Neural cell (in vitro differentiated cells): ENCODE measurements around the gene PTPRN2. TPM values are rescaled to one million over a fixed set of nuclear protein-coding genes. Genes with fewer than 3 reads are reported as not detected.
"Not testable (repeated sequence)": the region's sequence is repeated elsewhere in the genome, so short reads cannot be mapped to it uniquely, and the experiment has no call there.

Source experiments
- H2AFZ ChIP-seq: fragments of 200-600, 300-800 bp; sonication (generic), shearing (Covaris generic); 2 replicates; pipeline ENCODE4 v1.6.0; 2014; ENCODE audit warnings: low read depth, mild to moderate bottlenecking, antibody characterized with exemption, low read length, moderate library complexity
- H3F3A ChIP-seq: fragments of 200-600 bp; shearing (Covaris generic); 2 replicates; pipeline ENCODE4 v1.6.1; 2016; ENCODE audit warnings: mild to moderate bottlenecking, moderate library complexity, mixed read lengths, antibody characterized with exemption, low read length; ENCODE audit not compliant: insufficient read depth, poor library complexity, severe bottlenecking
- H3K27ac ChIP-seq: fragments of 200-600, 300-800 bp; sonication (generic), shearing (Covaris generic); 2 replicates; pipeline ENCODE4 v1.5.1; 2014; ENCODE audit warnings: mild to moderate bottlenecking, low read length, moderate library complexity
- H3K27me3 ChIP-seq: fragments of 300-800, 200-600 bp; sonication (generic), shearing (Covaris generic); 2 replicates; pipeline ENCODE4 v1.6.0; 2014; ENCODE audit warnings: mild to moderate bottlenecking, low read depth, low read length, moderate library complexity; ENCODE audit not compliant: insufficient read depth
- H3K36me3 ChIP-seq: fragments of 300-800, 200-600 bp; sonication (generic), shearing (Covaris generic); 2 replicates; pipeline ENCODE4 v1.5.1; 2014; ENCODE audit warnings: mild to moderate bottlenecking, antibody characterized with exemption, low read length, moderate library complexity; ENCODE audit not compliant: insufficient read depth
- H3K4me2 ChIP-seq: fragments of 300-800, 200-600 bp; sonication (generic), shearing (Covaris generic); 2 replicates; pipeline ENCODE4 v1.6.0; 2014; ENCODE audit warnings: mild to moderate bottlenecking, low read length
- H3K4me3 ChIP-seq: fragments of 300-800, 200-600 bp; sonication (generic), shearing (Covaris generic); 2 replicates; pipeline ENCODE4 v1.5.1; 2014; ENCODE audit warnings: mild to moderate bottlenecking, low read length, moderate library complexity
- H3K79me2 ChIP-seq: fragments of 200-600 bp; shearing (Covaris generic); replicated peaks from 2 replicates; pipeline ENCODE4 v1.6.0; 2014; ENCODE audit warnings: mild to moderate bottlenecking, low read length, moderate library complexity; ENCODE audit not compliant: insufficient read depth
- H3K9ac ChIP-seq: fragments of 300-800, 200-600 bp; sonication (generic), shearing (Covaris generic); 2 replicates; pipeline ENCODE4 v1.6.1; 2016; ENCODE audit warnings: mild to moderate bottlenecking, low read length, mixed read lengths
- H3K9me2 ChIP-seq: fragments of 200-600 bp; shearing (Covaris generic); 2 replicates; pipeline ENCODE4 v1.6.1; 2016; ENCODE audit warnings: mild to moderate bottlenecking, low read length, mixed read lengths; ENCODE audit not compliant: insufficient read depth
- H3K9me3 ChIP-seq: fragments of 200-600, 300-800 bp; sonication (generic), shearing (Covaris generic); 2 replicates; pipeline ENCODE4 v1.6.1; 2016; ENCODE audit warnings: mild to moderate bottlenecking, mixed run types, low read length, moderate library complexity, mixed read lengths
- H4K20me1 ChIP-seq: fragments of 200-600 bp; shearing (Covaris generic); 2 replicates; pipeline ENCODE4 v1.6.1; 2016; ENCODE audit warnings: mild to moderate bottlenecking, mixed run types; ENCODE audit not compliant: insufficient read depth
- CTCF ChIP-seq: fragments of 450-650 bp; IDR thresholded peaks from 2 replicates; pipeline ENCODE4 v1.5.1; 2014; ENCODE audit warnings: antibody characterized with exemption, mild to moderate bottlenecking, moderate library complexity; ENCODE audit not compliant: poor library complexity, severe bottlenecking
- EP300 ChIP-seq: fragments of 450-650 bp; conservative IDR thresholded peaks from 2 replicates; pipeline ENCODE4 v1.6.1; 2014; ENCODE audit warnings: antibody characterized with exemption, mild to moderate bottlenecking, moderate library complexity; ENCODE audit not compliant: poor library complexity, severe bottlenecking
- EZH2 ChIP-seq: fragments of 200-600, 300-800 bp; shearing (Covaris generic), sonication (generic); IDR thresholded peaks from 2 replicates; pipeline ENCODE4 v1.6.1; 2014; ENCODE audit warnings: antibody characterized with exemption, low read length, borderline replicate concordance, mild to moderate bottlenecking; ENCODE audit not compliant: insufficient read depth, poor library complexity, severe bottlenecking
- POLR2AphosphoS5 ChIP-seq: IDR thresholded peaks from 2 replicates; pipeline ENCODE4 v1.6.1; 2012
- RAD21 ChIP-seq: fragments of 450-650 bp; conservative IDR thresholded peaks from 2 replicates; pipeline ENCODE4 v1.6.1; 2014; ENCODE audit warnings: antibody characterized with exemption, mild to moderate bottlenecking, moderate library complexity
- SMC3 ChIP-seq: fragments of 450-650 bp; conservative IDR thresholded peaks from 2 replicates; pipeline ENCODE4 v1.6.1; 2014; ENCODE audit warnings: antibody characterized with exemption, mild to moderate bottlenecking, moderate library complexity; ENCODE audit not compliant: poor library complexity
- TAF1 ChIP-seq: IDR thresholded peaks from 2 replicates; pipeline ENCODE4 v1.6.1; 2012; ENCODE audit warnings: low read depth
- polyA plus RNA-seq: library from polyadenylated mRNA; depleted of rRNA; stranded (reverse); fragments of >200 nt; gene quantifications from 2 replicates; pipeline ENCODE4 v1.2.3, GENCODE V29; 2014
- TF ChIP-seq, protein P1 (sequence below): IDR thresholded peaks from 2 replicates; pipeline ENCODE4 v1.6.1; 2012; ENCODE audit warnings: borderline replicate concordance

PTPRN2 gene
- polyA plus RNA-seq, 1 donor from 2014 or later = 31.0 TPM

- Histone ChIP-seq H3K27ac (no peak overlapping the region), H3K9me3 (no peaks in the 10 kb centered on the region), H3F3A (no peaks in the 10 kb centered on the region), H3K79me2 (no peaks in the 10 kb centered on the region), H2AFZ (no peak overlapping the region), H3K9me2 (no peaks in the 10 kb centered on the region), H3K4me3 (no peak overlapping the region), H4K20me1 (no peaks in the 10 kb centered on the region), H3K27me3 (no peaks in the 10 kb centered on the region), H3K36me3 (no peaks in the 10 kb centered on the region), H3K9ac (no peak overlapping the region), H3K4me2 (no peak overlapping the region)
- TF ChIP-seq SMC3 (no peak), TAF1 (no peak), CTCF (no peak), RAD21 (no peak), EP300 (no peak)
Measured at GRCh38 chr7:157981778-157982177, 605.8 kb downstream of the PTPRN2 start.

DNA sequence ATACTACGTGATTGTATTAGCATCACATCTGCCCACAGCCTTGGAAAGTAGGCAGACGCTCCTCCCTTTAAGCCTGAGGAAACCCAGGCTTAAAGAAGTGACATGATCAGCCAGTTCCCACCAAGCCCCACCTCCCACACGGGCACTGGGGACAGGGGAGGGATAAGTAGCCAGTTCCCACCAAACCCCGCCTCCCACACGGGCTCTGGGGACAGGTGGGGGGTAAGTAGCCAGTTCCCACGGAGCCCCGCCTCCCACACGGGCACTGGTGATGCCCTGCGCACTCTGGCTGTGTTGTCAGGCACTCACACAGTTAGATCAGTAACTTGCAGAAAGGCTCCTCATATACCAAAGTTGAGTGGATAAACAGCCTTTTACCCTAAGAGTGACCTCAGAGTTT is 606.8 kb downstream of the PTPRN2 start:
- Histone ChIP-seq H3K4me3 (no peak overlapping the region), H3F3A (no peaks in the 10 kb centered on the region), H3K9ac (no peak overlapping the region), H3K9me2 (no peaks in the 10 kb centered on the region), H3K79me2 (no peaks in the 10 kb centered on the region), H3K9me3 (no peaks in the 10 kb centered on the region), H2AFZ (no peak overlapping the region), H3K27ac (no peak overlapping the region), H3K4me2 (no peak overlapping the region), H3K36me3 (no peaks in the 10 kb centered on the region), H4K20me1 (no peaks in the 10 kb centered on the region), H3K27me3 (no peaks in the 10 kb centered on the region)
- TF ChIP-seq EZH2 (no peak), POLR2AphosphoS5 (no peak), EP300 (no peak)
- TF ChIP-seq, protein P1, sequence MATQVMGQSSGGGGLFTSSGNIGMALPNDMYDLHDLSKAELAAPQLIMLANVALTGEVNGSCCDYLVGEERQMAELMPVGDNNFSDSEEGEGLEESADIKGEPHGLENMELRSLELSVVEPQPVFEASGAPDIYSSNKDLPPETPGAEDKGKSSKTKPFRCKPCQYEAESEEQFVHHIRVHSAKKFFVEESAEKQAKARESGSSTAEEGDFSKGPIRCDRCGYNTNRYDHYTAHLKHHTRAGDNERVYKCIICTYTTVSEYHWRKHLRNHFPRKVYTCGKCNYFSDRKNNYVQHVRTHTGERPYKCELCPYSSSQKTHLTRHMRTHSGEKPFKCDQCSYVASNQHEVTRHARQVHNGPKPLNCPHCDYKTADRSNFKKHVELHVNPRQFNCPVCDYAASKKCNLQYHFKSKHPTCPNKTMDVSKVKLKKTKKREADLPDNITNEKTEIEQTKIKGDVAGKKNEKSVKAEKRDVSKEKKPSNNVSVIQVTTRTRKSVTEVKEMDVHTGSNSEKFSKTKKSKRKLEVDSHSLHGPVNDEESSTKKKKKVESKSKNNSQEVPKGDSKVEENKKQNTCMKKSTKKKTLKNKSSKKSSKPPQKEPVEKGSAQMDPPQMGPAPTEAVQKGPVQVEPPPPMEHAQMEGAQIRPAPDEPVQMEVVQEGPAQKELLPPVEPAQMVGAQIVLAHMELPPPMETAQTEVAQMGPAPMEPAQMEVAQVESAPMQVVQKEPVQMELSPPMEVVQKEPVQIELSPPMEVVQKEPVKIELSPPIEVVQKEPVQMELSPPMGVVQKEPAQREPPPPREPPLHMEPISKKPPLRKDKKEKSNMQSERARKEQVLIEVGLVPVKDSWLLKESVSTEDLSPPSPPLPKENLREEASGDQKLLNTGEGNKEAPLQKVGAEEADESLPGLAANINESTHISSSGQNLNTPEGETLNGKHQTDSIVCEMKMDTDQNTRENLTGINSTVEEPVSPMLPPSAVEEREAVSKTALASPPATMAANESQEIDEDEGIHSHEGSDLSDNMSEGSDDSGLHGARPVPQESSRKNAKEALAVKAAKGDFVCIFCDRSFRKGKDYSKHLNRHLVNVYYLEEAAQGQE = no peak

GRCh38 chr7:157980341-157980731 is 607.3 kb downstream of the PTPRN2 start:
- H3F3A ChIP-seq, H4K20me1 ChIP-seq, H2AFZ ChIP-seq, H3K27me3 ChIP-seq, H3K27ac ChIP-seq, H3K4me3 ChIP-seq, H3K9me2 ChIP-seq, H3K4me2 ChIP-seq, H3K79me2 ChIP-seq, H3K9me3 ChIP-seq, H3K36me3 ChIP-seq, H3K9ac ChIP-seq: not testable (repeated sequence)
